ENCODE data around the gene PNKD.

PNKD gene

GRCh38 chr2:218291318-218292047 is 21.2 kb downstream of the PNKD start:
- Mint-ChIP-seq H3K27me3 (no peaks in the 10 kb centered on the region), H3K27ac (peak overlapping the region; percentile 60 to 91), H3K4me1 (peaks cover 80% of the 10 kb centered on the region), H3K4me3 (peak overlapping the region; percentile 90 to 93), H3K9me3 (no peaks in the 10 kb centered on the region)
- no peak for DNase-seq
- no peak for ATAC-seq

GRCh38 chr2:218292048-218293014 is 22.0 kb downstream of the PNKD start, which contains the start of gene TMBIM1:
Gene TMBIM1 (minus strand): TSS chr2:218292503. CDS start chr2:218282141, 10,362 bp downstream.
- Mint-ChIP-seq H3K27me3 (no peaks in the 10 kb centered on the region), H3K27ac (peak within 1 kb of the TSS; percentile 60 to 91), H3K4me3 (peak within 1 kb of the TSS; percentile 90 to 93), H3K9me3 (no peaks in the 10 kb centered on the region), H3K4me1 (peaks cover 71% of the 10 kb centered on the region)
- ATAC-seq, result peak; percentile 93
- DNase-seq, result peak; percentile 80 to 88

- H3K4me1 Mint-ChIP-seq, result peaks cover 56% of the 10 kb centered on the region
- DNase-seq (no peak), ATAC-seq (no peak)
- no peak overlapping the region for H3K4me3 Mint-ChIP-seq
- H3K27me3 Mint-ChIP-seq, result no peaks in the 10 kb centered on the region
- no peak overlapping the region for H3K27ac Mint-ChIP-seq
- no peaks in the 10 kb centered on the region for H3K9me3 Mint-ChIP-seq
Measured at GRCh38 chr2:218293715-218294429, 23.6 kb downstream of the PNKD start.

- H3K27ac Mint-ChIP-seq, result no peak overlapping the region
- H3K27me3 Mint-ChIP-seq, result no peaks in the 10 kb centered on the region
- H3K4me1 Mint-ChIP-seq, result peaks cover 50% of the 10 kb centered on the region
- DNase-seq (no peak), ATAC-seq (no peak)
- no peak overlapping the region for H3K4me3 Mint-ChIP-seq
- H3K9me3 Mint-ChIP-seq, result no peaks in the 10 kb centered on the region
Measured at GRCh38 chr2:218294430-218295022, 24.2 kb downstream of the PNKD start.

GRCh38 chr2:218295029-218295428 is 24.7 kb downstream of the PNKD start:
- H3K4me1 Mint-ChIP-seq, result peaks cover 44% of the 10 kb centered on the region
- no peak for DNase-seq
- no peaks in the 10 kb centered on the region for H3K27me3 Mint-ChIP-seq
- ATAC-seq, result no peak
- no peaks in the 10 kb centered on the region for H3K9me3 Mint-ChIP-seq
- H3K27ac Mint-ChIP-seq, result peak overlapping the region in 1 of 2 donors; percentile 75
- no peak overlapping the region for H3K4me3 Mint-ChIP-seq

GRCh38 chr2:218296200-218296599 is 25.9 kb downstream of the PNKD start:
- ATAC-seq (no peak), DNase-seq (no peak)
- H3K27ac Mint-ChIP-seq, result no peak overlapping the region
- no peaks in the 10 kb centered on the region for H3K9me3 Mint-ChIP-seq
- no peak overlapping the region for H3K4me3 Mint-ChIP-seq
- no peaks in the 10 kb centered on the region for H3K27me3 Mint-ChIP-seq
- H3K4me1 Mint-ChIP-seq, result peaks cover 34% of the 10 kb centered on the region

GRCh38 chr2:218296847-218297246 is 26.5 kb downstream of the PNKD start:
- H3K4me3 Mint-ChIP-seq, result no peak overlapping the region
- DNase-seq, result no peak
- H3K27me3 Mint-ChIP-seq, result no peaks in the 10 kb centered on the region

GRCh38 chr2:218298314-218298875 is 28.1 kb downstream of the PNKD start:
- Mint-ChIP-seq H3K27me3 (no peaks in the 10 kb centered on the region), H3K27ac (no peak overlapping the region), H3K4me3 (no peak overlapping the region), H3K4me1 (peaks cover 26% of the 10 kb centered on the region), H3K9me3 (no peaks in the 10 kb centered on the region)
- DNase-seq, result no peak
- no peak for ATAC-seq

More at GRCh38 chr2:218296847-218297246, 26.5 kb downstream of the PNKD start:
- H3K4me1 Mint-ChIP-seq, result peaks cover 33% of the 10 kb centered on the region
- no peaks in the 10 kb centered on the region for H3K9me3 Mint-ChIP-seq
- ATAC-seq, result no peak
- H3K27ac Mint-ChIP-seq, result no peak overlapping the region

GRCh38 chr2:218300141-218300540 is 29.8 kb downstream of the PNKD start:
- Mint-ChIP-seq H3K4me3 (no peak overlapping the region), H3K9me3 (no peaks in the 10 kb centered on the region), H3K27ac (no peak overlapping the region), H3K4me1 (peaks cover 8% of the 10 kb centered on the region), H3K27me3 (no peaks in the 10 kb centered on the region)
- ATAC-seq (no peak), DNase-seq (no peak)

GRCh38 chr2:218301176-218301819 is 31.0 kb downstream of the PNKD start:
- peak; percentile 88 to 89 for DNase-seq
- peaks cover 6% of the 10 kb centered on the region for H3K4me1 Mint-ChIP-seq
- H3K27me3 Mint-ChIP-seq, result no peaks in the 10 kb centered on the region
- no peak overlapping the region for H3K4me3 Mint-ChIP-seq
- H3K27ac Mint-ChIP-seq, result peak overlapping the region; percentile 85
- H3K9me3 Mint-ChIP-seq, result no peaks in the 10 kb centered on the region
- ATAC-seq, result peak; percentile 92

- H3K27me3 Mint-ChIP-seq, result no peaks in the 10 kb centered on the region
- peaks cover 21% of the 10 kb centered on the region for H3K4me1 Mint-ChIP-seq
- ATAC-seq, result no peak
- H3K9me3 Mint-ChIP-seq, result no peaks in the 10 kb centered on the region
- no peak for DNase-seq
- H3K27ac Mint-ChIP-seq, result no peak overlapping the region
- H3K4me3 Mint-ChIP-seq, result no peak overlapping the region
Measured at GRCh38 chr2:218305383-218305782, 35.1 kb downstream of the PNKD start.

GRCh38 chr2:218306184-218306920 is 36.0 kb downstream of the PNKD start:
- H3K4me3 Mint-ChIP-seq, result no peak overlapping the region
- H3K9me3 Mint-ChIP-seq, result no peaks in the 10 kb centered on the region
- ATAC-seq, result no peak
- no peak for DNase-seq
- peaks cover 18% of the 10 kb centered on the region for H3K4me1 Mint-ChIP-seq
- H3K27me3 Mint-ChIP-seq, result no peaks in the 10 kb centered on the region
- H3K27ac Mint-ChIP-seq, result no peak overlapping the region

GRCh38 chr2:218307415-218308090 is 37.2 kb downstream of the PNKD start:
- Mint-ChIP-seq H3K4me3 (no peak overlapping the region), H3K27me3 (no peaks in the 10 kb centered on the region), H3K27ac (peak overlapping the region in 1 of 2 donors; percentile 59), H3K4me1 (peaks cover 15% of the 10 kb centered on the region), H3K9me3 (no peaks in the 10 kb centered on the region)
- DNase-seq (no peak), ATAC-seq (no peak)

All from stimulated activated naive CD8-positive, alpha-beta T cell treated with anti-CD3 and anti-CD28 coated beads, Interleukin-15, amount 100 ng/mL, for 72 hours (primary cell).